Osteocyte (in vitro differentiated cells): ENCODE results near the gene AGR2. TPM values are rescaled to one million over a fixed set of nuclear protein-coding genes. Genes with fewer than 3 reads are reported as not detected.

Experiments
- DNase-seq: peaks from one replicate; pipeline ENCODE4 v3.0.0; 2021; ENCODE audit warnings: mixed read lengths; ENCODE audit not compliant: unreplicated experiment; ENCODE audit errors: extremely low spot score
- H3K27ac Mint-ChIP-seq: one replicate; pipeline ENCODE4 v1.8.0; 2021; ENCODE audit warnings: mild to moderate bottlenecking, mixed read lengths; ENCODE audit not compliant: unreplicated experiment
- H3K27me3 Mint-ChIP-seq: one replicate; pipeline ENCODE4 v1.8.0; 2021; ENCODE audit warnings: mixed read lengths; ENCODE audit not compliant: unreplicated experiment
- H3K36me3 Mint-ChIP-seq: one replicate; pipeline ENCODE4 v1.8.0; 2021; ENCODE audit warnings: mixed read lengths; ENCODE audit not compliant: unreplicated experiment
- H3K4me1 Mint-ChIP-seq: one replicate; pipeline ENCODE4 v1.8.0; 2021; ENCODE audit warnings: mixed read lengths; ENCODE audit not compliant: unreplicated experiment
- H3K4me3 Mint-ChIP-seq: one replicate; pipeline ENCODE4 v1.8.0; 2021; ENCODE audit warnings: mild to moderate bottlenecking, moderate library complexity, mixed read lengths; ENCODE audit not compliant: unreplicated experiment
- H3K9me3 Mint-ChIP-seq: one replicate; pipeline ENCODE4 v1.8.0; 2021; ENCODE audit warnings: mixed read lengths; ENCODE audit not compliant: unreplicated experiment
- CTCF ChIP-seq: fragments of 200-600 bp; sonication (generic); IDR thresholded peaks from 2 replicates; pipeline ENCODE4 v1.5.0; 2021; ENCODE audit warnings: antibody characterized with exemption, mild to moderate bottlenecking, moderate library complexity
- total RNA-seq: library from RNA; stranded (reverse); gene quantifications from 2 replicates; pipeline ENCODE4 v1.2.1, GENCODE V29; 2021

The AGR2 gene
- total RNA-seq, 1 donor from 2014 or later, result not detected

DNA sequence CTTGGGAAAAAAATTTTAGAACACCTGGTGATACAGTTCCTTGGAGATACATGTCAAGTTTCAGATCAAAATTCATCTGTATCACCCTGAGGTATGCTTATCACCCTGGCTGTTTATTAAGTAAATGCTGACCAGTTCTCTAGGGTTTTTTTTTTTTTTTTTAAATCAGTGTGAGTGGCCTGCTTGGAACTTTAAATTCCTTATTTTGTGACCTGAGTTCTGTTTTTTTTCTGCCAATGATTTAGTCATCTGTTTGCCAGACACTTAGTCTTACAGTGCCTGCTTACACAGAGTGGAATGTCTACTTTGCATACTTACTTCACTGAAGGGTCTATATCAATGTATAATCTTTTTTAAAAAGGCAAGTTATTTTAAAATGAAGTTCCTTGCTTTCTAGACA is 49.4 kb downstream of the AGR2 start:
- H3K27me3 Mint-ChIP-seq, result peaks cover 3% of the 10 kb centered on the region
- H3K36me3 Mint-ChIP-seq, result no peaks in the 10 kb centered on the region
- H3K9me3 Mint-ChIP-seq, result no peaks in the 10 kb centered on the region
- no peak overlapping the region for H3K27ac Mint-ChIP-seq
- H3K4me1 Mint-ChIP-seq, result peaks cover 8% of the 10 kb centered on the region
- TF ChIP-seq CTCF, result no peak
- no peak overlapping the region for H3K4me3 Mint-ChIP-seq
- DNase-seq, result no peak

DNA sequence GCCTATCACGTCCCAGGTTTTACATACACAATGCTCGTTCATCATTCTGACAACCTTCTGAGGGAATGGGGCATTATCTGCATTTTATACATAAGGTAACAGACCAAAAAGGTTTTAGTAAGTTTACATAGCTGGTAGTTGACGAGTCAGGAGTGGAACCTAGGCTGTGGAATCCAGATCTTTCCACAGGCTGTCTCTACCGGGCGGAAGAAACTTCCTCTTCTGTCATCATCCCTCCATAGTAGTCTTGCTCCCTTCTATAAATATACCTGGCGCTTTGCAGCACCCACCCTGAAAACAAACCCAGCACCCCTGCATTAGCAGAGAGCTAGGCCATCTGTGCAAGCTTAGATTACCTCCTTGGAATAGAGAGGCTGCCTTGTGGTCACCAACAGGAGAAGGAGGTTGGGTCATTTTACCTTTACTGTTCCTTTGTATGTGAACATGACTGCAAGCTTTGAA is 49.9 kb downstream of the AGR2 start:
- no peak for DNase-seq
- Mint-ChIP-seq H3K27ac (no peak overlapping the region), H3K4me3 (peak overlapping the region; percentile 76), H3K36me3 (no peaks in the 10 kb centered on the region), H3K9me3 (no peaks in the 10 kb centered on the region), H3K27me3 (peaks cover 3% of the 10 kb centered on the region), H3K4me1 (peaks cover 8% of the 10 kb centered on the region)
- TF ChIP-seq CTCF, result no peak

GRCh38 chr7:16753932-16754855 is 50.6 kb downstream of the AGR2 start:
- Mint-ChIP-seq H3K4me1 (peaks cover 8% of the 10 kb centered on the region), H3K4me3 (peak overlapping the region; percentile 76), H3K27me3 (peaks cover 3% of the 10 kb centered on the region), H3K36me3 (no peaks in the 10 kb centered on the region), H3K9me3 (no peaks in the 10 kb centered on the region), H3K27ac (no peak overlapping the region)
- DNase-seq, result no peak
- TF ChIP-seq CTCF, result no peak

GRCh38 chr7:16753102-16753931 is 51.5 kb downstream of the AGR2 start, which contains the start of gene TSPAN13:
Gene TSPAN13, plus strand, starts transcription at chr7:16753755. Its CDS starts 213 bp downstream, at chr7:16753968.
- TF ChIP-seq CTCF, result no peak
- H3K27me3 Mint-ChIP-seq, result peaks cover 3% of the 10 kb centered on the region
- no peaks in the 10 kb centered on the region for H3K9me3 Mint-ChIP-seq
- peak within 1 kb of the TSS; percentile 2 for H3K27ac Mint-ChIP-seq
- peak; percentile 89 for DNase-seq
- H3K36me3 Mint-ChIP-seq, result no peaks in the 10 kb centered on the region
- H3K4me1 Mint-ChIP-seq, result peaks cover 8% of the 10 kb centered on the region
- H3K4me3 Mint-ChIP-seq, result peak within 1 kb of the TSS; percentile 76
